C4-2B (cell line): ENCODE results near the gene DESI1.

ENCODE experiments used
- CTCF ChIP-seq: fragments of 450-650 bp; conservative IDR thresholded peaks from 2 replicates; pipeline ENCODE4 v1.5.1; 2017; ENCODE audit warnings: mild to moderate bottlenecking
- ZFX ChIP-seq: fragments of 450-650 bp; IDR thresholded peaks from 2 replicates; pipeline ENCODE4 v1.6.1; 2017

GRCh38 chr22:41579997-41580355, 40.9 kb downstream of the DESI1 start:
- TF ChIP-seq CTCF (no peak), ZFX (no peak)
